Stomach smooth muscle (tissue), 2 donors: Measurements from ENCODE around the gene KXD1.

ENCODE experiments used
- H3K27ac ChIP-seq: one replicate; pipeline ENCODE4 v1.7.0; 2013; ENCODE audit warnings: mild to moderate bottlenecking, low read length, inconsistent platforms
- H3K27me3 ChIP-seq, 2 donors: one replicate each; pipeline ENCODE4 v1.7.0; 2013; ENCODE audit warnings: low read length in 2 of 2; ENCODE audit not compliant: insufficient read depth in 2 of 2, control insufficient read depth in 1 of 2
- H3K36me3 ChIP-seq, 2 donors: one replicate each; pipeline ENCODE4 v1.7.0; 2013; ENCODE audit warnings: low read length in 2 of 2; ENCODE audit not compliant: control insufficient read depth in 2 of 2, insufficient read depth in 2 of 2
- H3K4me1 ChIP-seq: one replicate; pipeline ENCODE4 v1.7.0; 2013; ENCODE audit warnings: low read length; ENCODE audit not compliant: control insufficient read depth, insufficient read depth
- H3K4me3 ChIP-seq, 2 donors: one replicate each; pipeline ENCODE4 v1.7.0; 2013; ENCODE audit warnings: low read length in 2 of 2
- H3K9ac ChIP-seq, 2 donors: one replicate each; pipeline ENCODE4 v1.7.0; 2013; ENCODE audit warnings: low read length in 2 of 2, mild to moderate bottlenecking in 1 of 2
- H3K9me3 ChIP-seq, 2 donors: one replicate each; pipeline ENCODE4 v1.7.0; 2013; ENCODE audit warnings: low read length in 2 of 2; ENCODE audit not compliant: control insufficient read depth in 2 of 2
- donor health status: healthy.
- donor health status: Pancreatic carcinoma.

The KXD1 gene

GRCh38 chr19:18608805-18609716, 51.4 kb downstream of the KXD1 start:
- H3K27me3 ChIP-seq, result peaks cover 60 to 91% of the 10 kb centered on the region in 2 donors
- no peaks in the 10 kb centered on the region for H3K36me3 ChIP-seq
- H3K27ac ChIP-seq, result no peak overlapping the region
- no peak overlapping the region for H3K4me3 ChIP-seq
- no peaks in the 10 kb centered on the region for H3K9me3 ChIP-seq
- H3K9ac ChIP-seq, result no peak overlapping the region
- peaks cover 33% of the 10 kb centered on the region for H3K4me1 ChIP-seq

GRCh38 chr19:18609717-18610051, 52.0 kb downstream of the KXD1 start:
- H3K27ac ChIP-seq, result no peak overlapping the region
- no peaks in the 10 kb centered on the region for H3K9me3 ChIP-seq
- no peak overlapping the region for H3K9ac ChIP-seq
- no peak overlapping the region for H3K4me3 ChIP-seq
- H3K4me1 ChIP-seq, result peaks cover 33% of the 10 kb centered on the region
- H3K27me3 ChIP-seq, result peaks cover 65 to 91% of the 10 kb centered on the region in 2 donors
- no peaks in the 10 kb centered on the region for H3K36me3 ChIP-seq

- H3K9ac ChIP-seq, result no peak overlapping the region
- no peaks in the 10 kb centered on the region for H3K9me3 ChIP-seq
- H3K4me1 ChIP-seq, result peaks cover 33% of the 10 kb centered on the region
- peaks cover 60 to 86% of the 10 kb centered on the region in 2 donors for H3K27me3 ChIP-seq
- no peaks in the 10 kb centered on the region for H3K36me3 ChIP-seq
- no peak overlapping the region for H3K27ac ChIP-seq
- no peak overlapping the region for H3K4me3 ChIP-seq
These were observed 52.5 kb downstream of the KXD1 start for GRCh38 chr19:18610245-18610555.

- no peak overlapping the region for H3K27ac ChIP-seq
- no peaks in the 10 kb centered on the region for H3K9me3 ChIP-seq
- H3K36me3 ChIP-seq, result no peaks in the 10 kb centered on the region
- H3K9ac ChIP-seq, result no peak overlapping the region
- H3K27me3 ChIP-seq, result peaks cover 56 to 81% of the 10 kb centered on the region in 2 donors
- H3K4me3 ChIP-seq, result no peak overlapping the region
- peaks cover 33% of the 10 kb centered on the region for H3K4me1 ChIP-seq
These were observed 53.1 kb downstream of the KXD1 start for GRCh38 chr19:18610556-18611326.

GRCh38 chr19:18611327-18612050, 53.8 kb downstream of the KXD1 start:
- H3K4me3 ChIP-seq, result peak overlapping the region; percentile 56 to 69
- peaks cover 59 to 80% of the 10 kb centered on the region in 2 donors for H3K27me3 ChIP-seq
- H3K9ac ChIP-seq, result no peak overlapping the region
- no peaks in the 10 kb centered on the region for H3K9me3 ChIP-seq
- no peaks in the 10 kb centered on the region for H3K36me3 ChIP-seq
- H3K27ac ChIP-seq, result no peak overlapping the region
- peaks cover 30% of the 10 kb centered on the region for H3K4me1 ChIP-seq

GRCh38 chr19:18612051-18612771, 54.5 kb downstream of the KXD1 start:
- Histone ChIP-seq H3K27me3 (peaks cover 62 to 79% of the 10 kb centered on the region in 2 donors), H3K36me3 (no peaks in the 10 kb centered on the region), H3K4me3 (peak overlapping the region; percentile 56 to 69), H3K27ac (no peak overlapping the region), H3K9me3 (no peaks in the 10 kb centered on the region), H3K9ac (no peak overlapping the region), H3K4me1 (peaks cover 29% of the 10 kb centered on the region)

GRCh38 chr19:18612772-18613588, 55.3 kb downstream of the KXD1 start, which contains the start of gene TMEM59L:
Gene TMEM59L, plus strand, starts transcription at chr19:18612870. Its CDS starts 89 bp downstream, at chr19:18612959.
- H3K4me1 ChIP-seq, result peaks cover 21% of the 10 kb centered on the region
- no peak within 1 kb of the TSS for H3K9ac ChIP-seq
- peak within 1 kb of the TSS; percentile 56 to 69 for H3K4me3 ChIP-seq
- H3K9me3 ChIP-seq, result no peaks in the 10 kb centered on the region
- no peak within 1 kb of the TSS for H3K27ac ChIP-seq
- no peaks in the 10 kb centered on the region for H3K36me3 ChIP-seq
- H3K27me3 ChIP-seq, result peaks cover 65 to 77% of the 10 kb centered on the region in 2 donors

- Histone ChIP-seq H3K4me1 (peaks cover 21% of the 10 kb centered on the region), H3K36me3 (no peaks in the 10 kb centered on the region), H3K27me3 (peaks cover 58 to 70% of the 10 kb centered on the region in 2 donors), H3K27ac (no peak overlapping the region), H3K4me3 (no peak overlapping the region), H3K9ac (no peak overlapping the region), H3K9me3 (no peaks in the 10 kb centered on the region)
These were observed 56.0 kb downstream of the KXD1 start for GRCh38 chr19:18613589-18614234.

- Histone ChIP-seq H3K27me3 (peaks cover 40 to 47% of the 10 kb centered on the region in 2 donors), H3K27ac (no peak overlapping the region), H3K4me3 (no peak overlapping the region), H3K36me3 (no peaks in the 10 kb centered on the region), H3K9ac (no peak overlapping the region), H3K4me1 (peaks cover 18% of the 10 kb centered on the region), H3K9me3 (no peaks in the 10 kb centered on the region)
These were observed 58.4 kb downstream of the KXD1 start for GRCh38 chr19:18616023-18616422.
